ENCODE results near the gene DNAJC4.

The DNAJC4 gene

DNA sequence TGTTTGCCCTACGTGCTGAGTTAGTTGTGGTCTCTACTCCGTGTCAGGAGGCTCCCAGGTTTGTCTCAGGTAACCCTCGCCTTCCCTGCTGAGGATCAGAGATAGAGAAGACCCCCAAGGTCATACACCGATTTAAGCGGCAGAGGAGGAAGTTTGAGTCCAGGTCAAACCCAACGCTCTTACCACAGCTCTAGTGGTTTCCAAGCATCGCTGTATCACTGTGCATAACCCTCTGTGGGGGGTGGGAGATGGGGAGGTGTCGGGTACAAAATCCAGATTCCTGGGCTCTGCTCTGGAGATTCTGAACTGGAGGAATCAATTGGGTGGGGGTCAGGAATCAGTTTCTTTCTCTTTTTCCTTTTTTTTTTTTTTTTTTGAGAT is 627 bp downstream of the DNAJC4 start:
- DNase-seq, result no peak

DNA sequence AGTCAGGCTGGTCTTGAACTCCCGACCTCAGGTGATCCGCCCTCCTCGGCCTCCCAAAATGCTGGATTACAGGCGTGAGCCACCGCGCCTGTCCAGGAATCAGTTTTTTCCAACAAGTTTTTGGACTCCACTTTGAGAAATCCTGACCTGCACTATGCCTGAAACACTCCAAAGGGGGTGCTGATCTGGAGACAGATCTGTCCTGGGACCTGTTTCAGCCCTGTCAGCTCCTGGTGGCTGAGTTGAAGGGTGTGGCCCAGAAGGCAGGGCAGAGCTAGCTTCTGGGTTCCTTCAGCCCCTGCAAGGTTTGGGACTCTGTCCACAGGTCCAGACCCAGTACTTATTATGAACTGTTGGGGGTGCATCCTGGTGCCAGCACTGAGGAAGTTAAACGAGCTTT is 1.2 kb downstream of the DNAJC4 start:
- DNase-seq, result no peak

DNA sequence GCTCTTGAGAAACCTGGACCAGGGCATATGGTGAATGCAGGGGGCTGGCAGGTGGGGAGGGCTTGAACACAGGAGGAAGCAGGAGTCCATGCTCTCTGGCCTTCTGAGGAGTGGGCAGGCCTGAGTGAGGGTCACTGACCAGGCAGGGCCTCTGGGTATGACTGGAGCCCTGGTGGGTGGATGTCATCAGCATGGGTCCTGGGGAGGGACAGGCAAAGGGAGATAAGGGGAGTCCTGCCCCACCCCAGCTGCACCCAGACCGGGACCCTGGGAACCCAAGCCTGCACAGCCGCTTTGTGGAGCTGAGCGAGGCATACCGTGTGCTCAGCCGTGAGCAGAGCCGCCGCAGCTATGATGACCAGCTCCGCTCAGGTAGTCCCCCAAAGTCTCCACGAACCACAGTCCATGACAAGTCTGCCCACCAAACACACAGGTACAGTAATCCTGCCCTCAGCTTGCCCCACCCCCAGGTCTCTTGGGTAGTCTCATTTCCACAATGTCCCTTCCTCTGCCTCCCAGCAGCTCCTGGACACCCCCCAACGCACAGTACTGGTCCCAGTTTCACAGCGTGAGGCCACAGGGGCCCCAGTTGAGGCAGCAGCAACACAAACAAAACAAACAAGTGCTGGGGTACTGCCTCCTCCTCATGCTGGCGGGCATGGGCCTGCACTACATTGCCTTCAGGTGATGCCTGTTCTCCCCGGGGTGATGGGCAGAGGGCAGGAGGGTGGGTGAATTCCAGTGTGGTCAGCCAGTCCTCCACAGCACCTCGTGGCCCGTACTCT is 2.0 kb downstream of the DNAJC4 start:
- no peak for DNase-seq

GRCh38 chr11:64232967-64233315 is 2.6 kb downstream of the DNAJC4 start:
- no peak for DNase-seq

DNA sequence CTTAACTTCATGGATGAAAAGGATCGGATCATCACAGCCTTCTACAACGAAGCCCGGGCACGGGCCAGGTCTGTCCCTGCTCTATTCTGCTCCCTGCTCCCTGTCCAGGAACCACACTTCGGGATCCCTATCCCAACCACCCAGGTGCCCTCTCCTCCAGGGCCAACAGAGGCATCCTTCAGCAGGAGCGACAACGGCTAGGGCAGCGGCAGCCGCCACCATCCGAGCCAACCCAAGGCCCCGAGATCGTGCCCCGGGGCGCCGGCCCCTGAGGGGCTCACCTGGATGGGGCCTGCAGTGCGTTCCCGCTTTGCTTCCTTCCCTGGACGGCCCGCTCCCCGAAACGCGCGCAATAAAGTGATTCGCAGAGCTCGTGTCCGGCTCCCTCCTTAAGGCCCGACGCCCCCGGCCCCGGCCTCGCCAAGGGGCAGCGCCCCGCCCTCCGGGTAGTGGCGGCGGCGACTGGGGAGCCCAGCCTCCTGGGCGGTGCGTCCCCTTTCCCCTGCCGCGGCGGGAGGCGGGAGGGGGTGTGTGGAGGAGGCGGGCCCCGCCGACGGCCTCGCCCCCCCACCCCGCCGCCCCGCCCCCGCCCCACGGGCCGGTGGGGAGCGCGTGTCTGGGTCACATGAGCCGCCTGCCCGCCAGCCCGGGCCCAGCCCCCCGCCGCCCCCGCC is 3.7 kb downstream of the DNAJC4 start, which contains the start of gene VEGFB:
Gene VEGFB (plus strand): TSS at position 672 of the 674 bp plus-strand sequence. CDS start 250 bp downstream, outside the sequence.
- DNase-seq, result peak; percentile 55

DNA sequence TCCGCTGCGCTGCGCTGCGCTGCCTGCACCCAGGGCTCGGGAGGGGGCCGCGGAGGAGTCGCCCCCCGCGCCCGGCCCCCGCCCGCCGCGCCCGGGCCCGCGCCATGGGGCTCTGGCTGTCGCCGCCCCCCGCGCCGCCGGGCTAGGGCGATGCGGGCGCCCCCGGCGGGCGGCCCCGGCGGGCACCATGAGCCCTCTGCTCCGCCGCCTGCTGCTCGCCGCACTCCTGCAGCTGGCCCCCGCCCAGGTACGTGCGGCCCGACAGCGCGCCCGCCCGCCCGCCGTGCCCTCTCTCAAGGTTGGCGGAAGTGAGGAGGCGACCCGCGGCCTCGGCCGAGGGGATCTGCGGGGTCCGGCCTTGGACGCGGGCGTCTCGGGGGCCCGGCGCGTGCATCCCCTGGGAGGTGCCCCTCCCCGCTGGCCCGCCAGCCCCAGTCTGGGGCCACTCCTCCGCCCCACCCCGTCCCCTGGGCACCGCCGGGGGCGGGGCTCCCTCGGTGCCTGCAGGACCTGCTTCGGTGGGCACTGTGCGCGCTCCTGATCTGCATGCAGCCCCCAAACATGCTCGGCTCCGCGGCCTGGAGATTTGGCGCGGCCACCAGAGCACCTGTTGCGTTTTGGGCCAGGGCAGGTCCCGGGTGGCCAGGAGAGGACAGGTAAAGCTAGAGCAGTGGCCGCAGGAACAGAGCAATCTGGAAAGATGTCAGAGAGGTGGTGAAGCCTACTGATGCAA is 4.5 kb downstream of the DNAJC4 start:
- DNase-seq, result peak; percentile 56

DNA sequence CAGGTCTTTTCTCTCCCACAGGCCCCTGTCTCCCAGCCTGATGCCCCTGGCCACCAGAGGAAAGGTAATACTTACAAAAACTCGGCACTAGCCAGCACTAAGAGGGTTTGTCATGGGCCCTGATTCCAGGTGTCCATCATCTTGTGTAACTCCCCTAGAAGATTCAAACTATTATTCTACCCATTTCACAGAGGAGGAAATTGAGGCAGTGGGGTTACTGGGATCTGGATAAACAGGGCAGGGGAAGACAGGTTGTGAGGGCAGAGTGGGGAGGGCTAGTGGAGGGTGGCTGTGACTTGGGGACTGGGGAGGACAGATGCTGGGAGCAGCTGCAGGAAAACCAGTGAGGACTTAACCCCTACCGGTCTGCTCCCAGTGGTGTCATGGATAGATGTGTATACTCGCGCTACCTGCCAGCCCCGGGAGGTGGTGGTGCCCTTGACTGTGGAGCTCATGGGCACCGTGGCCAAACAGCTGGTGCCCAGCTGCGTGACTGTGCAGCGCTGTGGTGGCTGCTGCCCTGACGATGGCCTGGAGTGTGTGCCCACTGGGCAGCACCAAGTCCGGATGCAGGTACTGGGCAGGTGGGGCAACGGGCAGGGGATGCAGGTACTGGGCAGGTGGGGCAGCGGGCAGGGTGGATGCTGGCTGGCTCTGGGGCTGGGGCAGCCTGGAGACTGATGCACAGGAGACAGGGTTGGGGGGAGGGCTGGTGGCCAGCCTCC is 5.3 kb downstream of the DNAJC4 start:
- DNase-seq, result no peak

DNA sequence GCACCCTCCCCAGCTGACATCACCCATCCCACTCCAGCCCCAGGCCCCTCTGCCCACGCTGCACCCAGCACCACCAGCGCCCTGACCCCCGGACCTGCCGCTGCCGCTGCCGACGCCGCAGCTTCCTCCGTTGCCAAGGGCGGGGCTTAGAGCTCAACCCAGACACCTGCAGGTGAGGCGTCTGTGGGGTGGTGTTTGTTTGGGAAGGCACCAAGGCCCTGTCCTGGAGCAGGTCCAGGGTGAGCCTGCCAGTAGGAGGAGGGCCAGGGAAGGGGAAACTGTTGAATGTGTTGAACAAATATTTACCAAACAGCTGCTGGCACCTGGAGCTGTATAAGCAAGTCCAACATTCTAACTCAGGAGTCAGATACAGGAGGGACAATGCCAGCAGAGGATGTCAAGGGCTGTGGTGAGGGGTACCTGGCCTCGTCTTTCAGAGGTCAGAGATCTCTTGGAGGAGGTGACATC is 7.2 kb downstream of the DNAJC4 start:
- DNase-seq, result peak; percentile 95

- DNase-seq, result peak; percentile 26
Measured at GRCh38 chr11:64238076-64238475, 7.7 kb downstream of the DNAJC4 start.

DNA sequence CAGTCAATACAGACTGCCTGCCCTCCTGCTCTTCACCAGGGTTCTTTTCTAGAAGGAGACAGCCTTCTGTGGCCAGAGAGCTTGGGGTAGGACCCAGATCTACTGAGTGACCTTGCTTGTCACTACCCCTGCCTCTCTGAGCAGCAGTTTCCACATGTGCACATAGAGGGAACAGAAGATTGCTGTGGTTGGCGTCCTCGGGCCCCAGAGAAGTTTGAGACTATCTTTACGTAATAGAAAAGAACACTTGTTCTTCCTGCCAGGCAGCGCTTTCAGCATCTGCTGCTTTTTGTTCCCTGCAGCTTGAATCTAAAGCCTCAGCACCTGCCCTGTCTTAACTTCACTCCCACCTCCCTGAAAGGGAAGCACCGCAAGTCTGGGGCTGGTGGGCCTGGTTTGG is 8.7 kb downstream of the DNAJC4 start:
- no peak for DNase-seq

GRCh38 chr11:64239662-64240434 is 9.5 kb downstream of the DNAJC4 start:
- DNase-seq, result no peak

GRCh38 chr11:64240435-64241240 is 10.3 kb downstream of the DNAJC4 start, which contains the start of gene FKBP2:
FKBP2 (plus strand) TSS chr11:64241095; CDS start chr11:64242388, 1,293 bp downstream.
- DNase-seq, result peak; percentile 97

GRCh38 chr11:64241241-64241490 is 10.8 kb downstream of the DNAJC4 start:
- DNase-seq, result peak; percentile 96

GRCh38 chr11:64241491-64242374 is 11.4 kb downstream of the DNAJC4 start:
- DNase-seq, result no peak

GRCh38 chr11:64243236-64243854 is 13.0 kb downstream of the DNAJC4 start:
- DNase-seq, result no peak

DNA sequence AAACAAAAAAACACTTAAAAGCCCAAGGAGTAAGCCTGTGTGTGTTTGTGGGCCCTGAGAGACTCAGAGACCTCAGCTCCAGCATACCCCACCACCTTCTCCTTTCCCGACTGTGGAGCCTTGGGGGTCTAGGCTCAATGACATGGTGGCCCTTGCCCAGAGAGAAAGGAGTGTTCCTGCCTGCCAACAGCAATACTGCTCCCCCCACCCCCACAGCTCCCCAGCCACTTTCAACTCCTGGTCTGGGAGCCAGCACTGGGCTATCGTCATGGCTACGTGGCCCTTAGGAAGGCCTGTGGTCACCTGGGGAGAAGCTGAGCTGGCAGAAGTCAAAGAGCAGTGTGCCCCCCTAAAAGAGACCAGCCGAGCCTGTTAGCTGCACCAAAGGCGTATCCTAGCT is 13.8 kb downstream of the DNAJC4 start:
- no peak for DNase-seq

GRCh38 chr11:64244966-64245365 is 14.6 kb downstream of the DNAJC4 start:
- DNase-seq, result no peak

GRCh38 chr11:64245401-64245796 is 15.1 kb downstream of the DNAJC4 start:
- DNase-seq, result peak; percentile 55

- no peak for DNase-seq
Measured at GRCh38 chr11:64245797-64246620, 15.7 kb downstream of the DNAJC4 start.
